NOMO-1 treated with DMSO at 0.1 percent for 48 hours (cell line): ENCODE measurements around the gene LRPAP1.
"Not testable (repeated sequence)": the region's sequence is repeated elsewhere in the genome, so short reads cannot be mapped to it uniquely, and the experiment has no call there.

Source experiments
- DNase-seq: peaks from one replicate; lab custom pipeline; 2025; ENCODE audit not compliant: unreplicated experiment; lab: John Stamatoyannopoulos, UW

The LRPAP1 gene

GRCh38 chr4:3464349-3464905 is 67.8 kb downstream of the LRPAP1 start:
- no peak for DNase-seq

- no peak for DNase-seq
Observed at GRCh38 chr4:3463556-3464348, 68.5 kb downstream of the LRPAP1 start.

GRCh38 chr4:3462790-3463415 is 69.3 kb downstream of the LRPAP1 start, which contains the start of gene DOK7:
Gene DOK7 (plus strand): TSS chr4:3463306. CDS start chr4:3463376, 70 bp downstream.
- no peak for DNase-seq

- no peak for DNase-seq
Observed at GRCh38 chr4:3462321-3462789, 69.9 kb downstream of the LRPAP1 start.

GRCh38 chr4:3461515-3462291 is 70.5 kb downstream of the LRPAP1 start:
- no peak for DNase-seq

- DNase-seq = no peak
Observed at GRCh38 chr4:3460926-3461325, 71.3 kb downstream of the LRPAP1 start.

GRCh38 chr4:3459156-3459555 is 73.1 kb downstream of the LRPAP1 start:
- not testable (repeated sequence) for DNase-seq

- DNase-seq = no peak
Observed at GRCh38 chr4:3458371-3458770, 73.9 kb downstream of the LRPAP1 start.

- DNase-seq = not testable (repeated sequence)
Observed at GRCh38 chr4:3455596-3455995, 76.6 kb downstream of the LRPAP1 start.
